SK-N-SH (cell line): ENCODE data around the gene ABCD2. TPM values are rescaled to one million over a fixed set of nuclear protein-coding genes. Genes with fewer than 3 reads are reported as not detected.

Experiments
- CTCF ChIA-PET: fragments of 300-600, 350-600 bp; formaldehyde crosslinking; extraction: SDS; loops from one replicate; lab custom pipeline; 2021; lab: Yijun Ruan, JAX
- POLR2A ChIA-PET: fragments of 350-600 bp; sonication (Branson Sonifier 250); formaldehyde crosslinking; extraction: SDS; loops from one replicate; lab custom pipeline; 2020; ENCODE audit warnings: antibody characterized with exemption, inconsistent platforms; lab: Yijun Ruan, JAX
- DNase-seq: peaks from one replicate; pipeline ENCODE4 v3.0.0; 2012
- H2AFZ ChIP-seq: fragments of 200-600 bp; sonication (generic); 2 replicates; pipeline ENCODE4 v1.8.1; 2016; ENCODE audit warnings: antibody characterized with exemption, mild to moderate bottlenecking, low read depth
- H3F3A ChIP-seq: fragments of 200-600 bp; sonication (generic); replicated peaks from 2 replicates; pipeline ENCODE3; 2016; ENCODE audit warnings: antibody characterized with exemption, mild to moderate bottlenecking; ENCODE audit not compliant: insufficient read depth
- H3K27ac ChIP-seq, 2 experiments: fragments of 200-500 bp in 1 of 2; fragments of 200-600 bp in 1 of 2; sonication (Bioruptor generic) in 1 of 2; sonication (generic), shearing (Covaris generic) in 1 of 2; 2 replicates each; pipeline versions ENCODE4 v1.5.1 to v1.6.1; 2014 to 2016; ENCODE audit warnings: low read depth in 2 of 2, inconsistent platforms in 1 of 2, low read length in 1 of 2, mild to moderate bottlenecking in 1 of 2, mixed read lengths in 1 of 2
- H3K27me3 ChIP-seq: fragments of 200-600 bp; sonication (generic), shearing (Covaris generic); 2 replicates; pipeline ENCODE4 v1.6.1; 2016; ENCODE audit warnings: mixed run types; ENCODE audit not compliant: insufficient read depth
- H3K36me3 ChIP-seq, 2 experiments: fragments of 200-500 bp in 1 of 2; fragments of 200-600 bp in 1 of 2; sonication (Bioruptor generic) in 1 of 2; sonication (generic) in 1 of 2; replicated peaks in 1 of 2; 2 replicates each; pipeline versions ENCODE3 to v1.5.1; 2014 to 2016; ENCODE audit warnings: low read length in 1 of 2, mild to moderate bottlenecking in 1 of 2; ENCODE audit not compliant: insufficient read depth in 2 of 2, control insufficient read depth in 1 of 2
- H3K4me1 ChIP-seq, 2 experiments: fragments of 200-500 bp in 1 of 2; fragments of 200-600 bp in 1 of 2; sonication (Bioruptor generic) in 1 of 2; sonication (generic), shearing (Covaris generic) in 1 of 2; 2 replicates each; pipeline versions ENCODE4 v1.5.1 to v1.6.1; 2014 to 2016; ENCODE audit warnings: low read depth in 1 of 2, low read length in 1 of 2, mixed run types in 1 of 2; ENCODE audit not compliant: insufficient read depth in 2 of 2, control insufficient read depth in 1 of 2
- H3K4me2 ChIP-seq: fragments of 200-600 bp; sonication (generic), shearing (Covaris generic); 2 replicates; pipeline ENCODE4 v1.6.1; 2017; ENCODE audit warnings: mixed run types
- H3K4me3 ChIP-seq, 2 experiments: fragments of 200-500 bp in 1 of 2; fragments of 200-600 bp in 1 of 2; sonication (Bioruptor generic) in 1 of 2; sonication (generic), shearing (Covaris generic) in 1 of 2; 2 replicates each; pipeline versions ENCODE4 v1.5.1 to v1.8.1; 2014 to 2016; ENCODE audit warnings: low read depth in 2 of 2, inconsistent platforms in 1 of 2, low read length in 1 of 2, mild to moderate bottlenecking in 1 of 2, mixed read lengths in 1 of 2, moderate library complexity in 1 of 2
- H3K79me2 ChIP-seq: fragments of 200-600 bp; sonication (generic); 2 replicates; pipeline ENCODE4 v1.8.1; 2017; ENCODE audit warnings: mild to moderate bottlenecking; ENCODE audit not compliant: insufficient read depth
- H3K9ac ChIP-seq: fragments of 200-600 bp; sonication (generic); 2 replicates; pipeline ENCODE4 v1.6.1; 2017; ENCODE audit warnings: mixed run types
- H3K9me2 ChIP-seq: fragments of 200-600 bp; sonication (generic); 2 replicates; pipeline ENCODE4 v1.6.1; 2017; ENCODE audit warnings: mixed run types
- H3K9me3 ChIP-seq: fragments of 200-600 bp; sonication (generic); 2 replicates; pipeline ENCODE4 v1.6.1; 2017; ENCODE audit warnings: mixed run types, mild to moderate bottlenecking, moderate library complexity
- H4K20me1 ChIP-seq: fragments of 200-600 bp; sonication (generic); 2 replicates; pipeline ENCODE4 v1.6.1; 2017; ENCODE audit warnings: mild to moderate bottlenecking, mixed run types; ENCODE audit not compliant: insufficient read depth
- EP300 ChIP-seq, 2 experiments: IDR thresholded peaks; 2 replicates each; pipeline versions ENCODE4 v1.4.0 to v1.6.1; 2012; ENCODE audit warnings: borderline replicate concordance in 1 of 2, low read depth in 1 of 2, low read length in 1 of 2
- EZH2phosphoT487 ChIP-seq: fragments of 200-600 bp; sonication (generic); IDR thresholded peaks from 2 replicates; pipeline ENCODE4 v1.6.1; 2017; ENCODE audit warnings: low read depth, mixed run types, mild to moderate bottlenecking, antibody characterized with exemption, moderate library complexity, borderline replicate concordance
- FOXJ3 ChIP-seq: sonication (generic); formaldehyde crosslinking; IDR thresholded peaks from 2 replicates; pipeline ENCODE4 v1.5.1; 2020; ENCODE audit warnings: mild to moderate bottlenecking, missing genetic modification reagents
- GATA2 ChIP-seq: sonication (generic); formaldehyde crosslinking; IDR thresholded peaks from 2 replicates; pipeline ENCODE4 v1.5.0; 2020; ENCODE audit warnings: mild to moderate bottlenecking, missing genetic modification reagents
- JUND ChIP-seq: IDR thresholded peaks from 2 replicates; pipeline ENCODE4 v1.4.0; 2012
- MXI1 ChIP-seq: IDR thresholded peaks from 2 replicates; pipeline ENCODE4 v1.6.1; 2012; ENCODE audit warnings: mild to moderate bottlenecking, low read depth, low read length, improper control_type of control experiment
- NRF1 ChIP-seq: IDR thresholded peaks from 2 replicates; pipeline ENCODE4 v1.6.1; 2012; ENCODE audit warnings: low read depth, mild to moderate bottlenecking, low read length
- POLR2AphosphoS5 ChIP-seq: IDR thresholded peaks from 2 replicates; pipeline ENCODE4 v1.6.1; 2012; ENCODE audit warnings: low read depth, low read length
- RCOR1 ChIP-seq: fragments of 150-350 bp; IDR thresholded peaks from 2 replicates; pipeline ENCODE4 v1.6.1; 2017; ENCODE audit warnings: antibody characterized with exemption, low read length
- RXRA ChIP-seq: IDR thresholded peaks from 2 replicates; pipeline ENCODE4 v1.4.0; 2012; ENCODE audit warnings: low read depth, mild to moderate bottlenecking, borderline replicate concordance
- TCF12 ChIP-seq: IDR thresholded peaks from 2 replicates; pipeline ENCODE4 v1.4.0; 2012
- TEAD4 ChIP-seq: IDR thresholded peaks from 2 replicates; pipeline ENCODE4 v1.4.0; 2012; ENCODE audit warnings: mild to moderate bottlenecking, borderline replicate concordance; ENCODE audit not compliant: insufficient read depth
- YY1 ChIP-seq: IDR thresholded peaks from 2 replicates; pipeline ENCODE4 v1.4.0; 2012; ENCODE audit warnings: low read depth, mild to moderate bottlenecking
- WGBS: methylation state at CpG from one replicate; pipeline ENCODE4 v1.1.6; 2017; ENCODE audit warnings: low lambda C conversion rate; 5-methylcytosine and 5-hydroxymethylcytosine counted together
- polyA plus RNA-seq, 3 experiments: library from polyadenylated mRNA; depleted of rRNA; stranded (reverse); fragments of >200 nt; gene quantifications; 2 replicates each; pipeline ENCODE4 v1.2.3, GENCODE V29; 2012
- TF ChIP-seq, protein P1 (sequence below): IDR thresholded peaks from 2 replicates; pipeline ENCODE4 v1.4.0; 2012; ENCODE audit warnings: low read depth, borderline replicate concordance
- TF ChIP-seq, protein P2 (sequence below): fragments of 200-600 bp; sonication (generic); IDR thresholded peaks from 2 replicates; pipeline ENCODE4 v1.6.1; 2017; ENCODE audit warnings: antibody characterized with exemption, mild to moderate bottlenecking, moderate library complexity
- TF ChIP-seq, protein P3 (sequence below): IDR thresholded peaks from 2 replicates; pipeline ENCODE4; 2012

ABCD2 gene
- polyA plus RNA-seq, 1 of the 3 experiments (the other 2 are of a cell fraction) = 0.02 TPM

- peak overlapping the region in 1 of 2 experiments; percentile 86; a peak in 2 of 4 replicates for H3K27ac ChIP-seq
- no peaks in the 10 kb centered on the region for H3K27me3 ChIP-seq
- no peak overlapping the region for H2AFZ ChIP-seq
- no peaks in the 10 kb centered on the region; a peak in 1 of 4 replicates for H3K4me1 ChIP-seq
- POLR2A ChIA-PET = interaction anchor here (0.7 to 1.4 kb wide), 2 partner anchors 169 to 492 kb away, joined by 3 to 4 read pairs; no protein-coding TSS in a partner anchor
- no peak overlapping the region for H3K9ac ChIP-seq
- H3K9me2 ChIP-seq = no peaks in the 10 kb centered on the region
- H3K79me2 ChIP-seq = no peaks in the 10 kb centered on the region
- H4K20me1 ChIP-seq = no peaks in the 10 kb centered on the region
- H3K36me3 ChIP-seq = no peaks in the 10 kb centered on the region
- peak; percentile 20 for DNase-seq
- no peaks in the 10 kb centered on the region for H3F3A ChIP-seq
- TF ChIP-seq EP300 (IDR thresholded peaks at IDR 0.05; ENCODE audit: borderline replicate concordance in 1 of 2, low read depth in 1 of 2, low read length in 1 of 2) (no peak), YY1 (no peak), EZH2phosphoT487 (no peak), MXI1 (no peak), RXRA (no peak), GATA2 (no peak), FOXJ3 (CRISPR knock-in tag) (no peak), JUND (no peak), TCF12 (no peak), TEAD4 (no peak), NRF1 (no peak), RCOR1 (no peak), POLR2AphosphoS5 (no peak)
- TF ChIP-seq, protein P1, sequence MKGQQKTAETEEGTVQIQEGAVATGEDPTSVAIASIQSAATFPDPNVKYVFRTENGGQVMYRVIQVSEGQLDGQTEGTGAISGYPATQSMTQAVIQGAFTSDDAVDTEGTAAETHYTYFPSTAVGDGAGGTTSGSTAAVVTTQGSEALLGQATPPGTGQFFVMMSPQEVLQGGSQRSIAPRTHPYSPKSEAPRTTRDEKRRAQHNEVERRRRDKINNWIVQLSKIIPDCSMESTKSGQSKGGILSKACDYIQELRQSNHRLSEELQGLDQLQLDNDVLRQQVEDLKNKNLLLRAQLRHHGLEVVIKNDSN = no peak
- TF ChIP-seq, protein P2, sequence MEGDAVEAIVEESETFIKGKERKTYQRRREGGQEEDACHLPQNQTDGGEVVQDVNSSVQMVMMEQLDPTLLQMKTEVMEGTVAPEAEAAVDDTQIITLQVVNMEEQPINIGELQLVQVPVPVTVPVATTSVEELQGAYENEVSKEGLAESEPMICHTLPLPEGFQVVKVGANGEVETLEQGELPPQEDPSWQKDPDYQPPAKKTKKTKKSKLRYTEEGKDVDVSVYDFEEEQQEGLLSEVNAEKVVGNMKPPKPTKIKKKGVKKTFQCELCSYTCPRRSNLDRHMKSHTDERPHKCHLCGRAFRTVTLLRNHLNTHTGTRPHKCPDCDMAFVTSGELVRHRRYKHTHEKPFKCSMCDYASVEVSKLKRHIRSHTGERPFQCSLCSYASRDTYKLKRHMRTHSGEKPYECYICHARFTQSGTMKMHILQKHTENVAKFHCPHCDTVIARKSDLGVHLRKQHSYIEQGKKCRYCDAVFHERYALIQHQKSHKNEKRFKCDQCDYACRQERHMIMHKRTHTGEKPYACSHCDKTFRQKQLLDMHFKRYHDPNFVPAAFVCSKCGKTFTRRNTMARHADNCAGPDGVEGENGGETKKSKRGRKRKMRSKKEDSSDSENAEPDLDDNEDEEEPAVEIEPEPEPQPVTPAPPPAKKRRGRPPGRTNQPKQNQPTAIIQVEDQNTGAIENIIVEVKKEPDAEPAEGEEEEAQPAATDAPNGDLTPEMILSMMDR = no peak
- TF ChIP-seq, protein P3, sequence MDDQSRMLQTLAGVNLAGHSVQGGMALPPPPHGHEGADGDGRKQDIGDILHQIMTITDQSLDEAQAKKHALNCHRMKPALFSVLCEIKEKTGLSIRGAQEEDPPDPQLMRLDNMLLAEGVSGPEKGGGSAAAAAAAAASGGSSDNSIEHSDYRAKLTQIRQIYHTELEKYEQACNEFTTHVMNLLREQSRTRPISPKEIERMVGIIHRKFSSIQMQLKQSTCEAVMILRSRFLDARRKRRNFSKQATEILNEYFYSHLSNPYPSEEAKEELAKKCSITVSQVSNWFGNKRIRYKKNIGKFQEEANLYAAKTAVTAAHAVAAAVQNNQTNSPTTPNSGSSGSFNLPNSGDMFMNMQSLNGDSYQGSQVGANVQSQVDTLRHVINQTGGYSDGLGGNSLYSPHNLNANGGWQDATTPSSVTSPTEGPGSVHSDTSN = no peak
- TF ChIP-seq, all 33 proteins: peak for 0
- 70% methylated on average over 2 of the region's 2 CpGs for WGBS
- CTCF ChIA-PET = interaction anchor here (1.7 kb wide), 1 partner anchor 37 kb away, joined by 6 read pairs; no protein-coding TSS in a partner anchor
- Histone ChIP-seq H3K9me3 (no peaks in the 10 kb centered on the region), H3K4me3 (no peak overlapping the region), H3K4me2 (no peak overlapping the region)
Measured at GRCh38 chr12:39613525-39613924, 6.1 kb downstream of the ABCD2 start.
